ENCODE measurements around the gene PARVB.
"Not testable (repeated sequence)": the region's sequence is repeated elsewhere in the genome, so short reads cannot be mapped to it uniquely, and the experiment has no call there.

The PARVB gene

DNA sequence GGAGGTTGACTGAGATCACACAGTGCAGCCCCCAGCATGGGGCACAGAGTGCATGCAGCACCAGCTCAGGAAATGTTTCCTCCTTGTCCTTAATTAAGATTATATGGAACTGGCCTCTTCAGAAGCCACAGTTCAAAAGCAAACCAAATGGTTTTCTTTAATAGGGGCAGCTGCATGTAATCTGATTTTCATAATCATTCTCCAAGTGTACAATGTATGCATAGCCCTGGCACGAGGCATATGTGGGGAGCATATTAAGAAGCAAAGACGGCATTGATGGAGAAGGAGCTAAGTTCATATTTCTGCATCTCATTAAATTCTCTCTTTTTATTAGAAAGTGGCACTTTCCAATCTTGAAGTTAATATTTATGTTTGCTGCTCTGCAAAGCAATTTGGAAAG lies 9.9 kb upstream of the PARVB start:
- no peaks in the 10 kb centered on the region for H3K36me3 ChIP-seq (ENCODE audit: insufficient read depth, low read length)
- no peaks in the 10 kb centered on the region for H3K79me2 ChIP-seq (ENCODE audit: control insufficient read depth, insufficient read depth, low read length, unreplicated experiment)
- no peak overlapping the region for H3K27ac ChIP-seq (ENCODE audit: low read depth, low read length)
- H3K27me3 ChIP-seq (ENCODE audit: insufficient read depth, low read length): no peaks in the 10 kb centered on the region
- no peak overlapping the region for H3K4me3 ChIP-seq (ENCODE audit: low read depth, low read length)
- H2AFZ ChIP-seq (ENCODE audit: low read length, unreplicated experiment): no peak overlapping the region
- H3K4me1 ChIP-seq (ENCODE audit: control insufficient read depth, insufficient read depth, low read length, unreplicated experiment): no peaks in the 10 kb centered on the region

GRCh38 chr22:44016586-44016985 lies 7.5 kb upstream of the PARVB start:
- H3K4me3 ChIP-seq (ENCODE audit: low read depth, low read length); H3K79me2 ChIP-seq (ENCODE audit: control insufficient read depth, insufficient read depth, low read length, unreplicated experiment); H3K4me1 ChIP-seq (ENCODE audit: control insufficient read depth, insufficient read depth, low read length, unreplicated experiment); H2AFZ ChIP-seq (ENCODE audit: low read length, unreplicated experiment); H3K27ac ChIP-seq (ENCODE audit: low read depth, low read length); H3K36me3 ChIP-seq (ENCODE audit: insufficient read depth, low read length); H3K27me3 ChIP-seq (ENCODE audit: insufficient read depth, low read length): not testable (repeated sequence)

DNA sequence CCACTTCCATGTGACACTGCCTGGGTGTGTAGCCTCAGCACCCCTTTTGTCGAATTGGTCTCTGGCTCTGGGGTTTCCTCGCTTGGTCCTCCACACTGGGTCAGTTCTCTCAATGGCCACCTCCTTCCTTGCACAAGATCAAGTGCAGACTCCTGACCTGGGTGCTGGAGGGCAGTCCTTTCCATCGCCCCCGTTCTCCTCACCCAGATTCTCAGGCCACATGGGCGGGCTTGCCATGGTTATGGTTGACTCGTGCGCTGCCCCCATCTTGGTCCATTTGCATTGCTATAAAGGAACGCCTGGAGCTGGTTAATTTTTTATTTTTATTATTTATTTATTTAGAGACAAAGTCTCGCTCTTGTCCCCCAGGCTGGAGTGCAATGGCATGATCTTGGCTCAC lies 5.5 kb upstream of the PARVB start:
- Histone ChIP-seq H3K36me3 (ENCODE audit: insufficient read depth, low read length) (no peaks in the 10 kb centered on the region), H2AFZ (ENCODE audit: low read length, unreplicated experiment) (no peak overlapping the region)

GRCh38 chr22:44019416-44019815 lies 4.7 kb upstream of the PARVB start:
- Histone ChIP-seq H3K36me3 (ENCODE audit: insufficient read depth, low read length) (no peaks in the 10 kb centered on the region), H2AFZ (ENCODE audit: low read length, unreplicated experiment) (no peak overlapping the region), H3K4me3 (ENCODE audit: low read depth, low read length) (no peak overlapping the region), H3K79me2 (ENCODE audit: control insufficient read depth, insufficient read depth, low read length, unreplicated experiment) (peaks cover 16% of the 10 kb centered on the region), H3K27ac (ENCODE audit: low read depth, low read length) (no peak overlapping the region), H3K27me3 (ENCODE audit: insufficient read depth, low read length) (no peaks in the 10 kb centered on the region), H3K4me1 (ENCODE audit: control insufficient read depth, insufficient read depth, low read length, unreplicated experiment) (peaks cover 14% of the 10 kb centered on the region)

More for the DNA sequence above, 5.5 kb upstream of the PARVB start:
- H3K27me3 ChIP-seq (ENCODE audit: insufficient read depth, low read length): no peaks in the 10 kb centered on the region
- H3K27ac ChIP-seq (ENCODE audit: low read depth, low read length): no peak overlapping the region
- H3K4me3 ChIP-seq (ENCODE audit: low read depth, low read length): no peak overlapping the region
- H3K79me2 ChIP-seq (ENCODE audit: control insufficient read depth, insufficient read depth, low read length, unreplicated experiment): peaks cover 13% of the 10 kb centered on the region
- peaks cover 14% of the 10 kb centered on the region for H3K4me1 ChIP-seq (ENCODE audit: control insufficient read depth, insufficient read depth, low read length, unreplicated experiment)

DNA sequence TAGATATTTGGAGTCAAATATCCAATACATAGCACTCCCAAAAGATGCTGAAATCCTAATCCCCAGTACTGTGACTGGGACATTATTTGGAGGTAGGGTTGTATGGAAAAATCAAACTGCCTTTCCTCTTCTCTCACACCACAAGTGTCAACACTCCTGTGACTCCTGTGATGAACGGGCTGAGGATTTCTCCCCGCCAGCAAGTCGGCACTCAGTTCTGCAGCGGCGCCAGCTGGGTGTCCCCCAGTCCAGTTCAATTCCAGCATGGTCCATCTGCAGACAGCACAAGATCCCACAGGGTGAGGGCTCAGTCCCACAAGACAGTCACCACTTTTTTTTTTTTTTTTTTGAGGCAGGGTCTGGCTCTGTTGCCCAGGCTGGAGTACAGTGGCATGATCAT lies 4.3 kb upstream of the PARVB start:
- Histone ChIP-seq H3K4me1 (ENCODE audit: control insufficient read depth, insufficient read depth, low read length, unreplicated experiment) (peaks cover 14% of the 10 kb centered on the region), H3K79me2 (ENCODE audit: control insufficient read depth, insufficient read depth, low read length, unreplicated experiment) (peaks cover 17% of the 10 kb centered on the region), H3K27me3 (ENCODE audit: insufficient read depth, low read length) (no peaks in the 10 kb centered on the region), H3K27ac (ENCODE audit: low read depth, low read length) (no peak overlapping the region), H3K36me3 (ENCODE audit: insufficient read depth, low read length) (no peaks in the 10 kb centered on the region), H3K4me3 (ENCODE audit: low read depth, low read length) (no peak overlapping the region), H2AFZ (ENCODE audit: low read length, unreplicated experiment) (no peak overlapping the region)

GRCh38 chr22:44020981-44021380 lies 3.1 kb upstream of the PARVB start:
- Histone ChIP-seq H2AFZ (ENCODE audit: low read length, unreplicated experiment) (no peak overlapping the region), H3K4me3 (ENCODE audit: low read depth, low read length) (no peak overlapping the region), H3K36me3 (ENCODE audit: insufficient read depth, low read length) (no peaks in the 10 kb centered on the region), H3K27ac (ENCODE audit: low read depth, low read length) (peak overlapping the region; percentile 81), H3K4me1 (ENCODE audit: control insufficient read depth, insufficient read depth, low read length, unreplicated experiment) (peaks cover 14% of the 10 kb centered on the region), H3K27me3 (ENCODE audit: insufficient read depth, low read length) (no peaks in the 10 kb centered on the region), H3K79me2 (ENCODE audit: control insufficient read depth, insufficient read depth, low read length, unreplicated experiment) (peaks cover 22% of the 10 kb centered on the region)

- Histone ChIP-seq H3K36me3 (ENCODE audit: insufficient read depth, low read length) (no peaks in the 10 kb centered on the region), H3K27me3 (ENCODE audit: insufficient read depth, low read length) (no peaks in the 10 kb centered on the region), H3K4me3 (ENCODE audit: low read depth, low read length) (peak overlapping the region; percentile 95), H3K27ac (ENCODE audit: low read depth, low read length) (peak overlapping the region; percentile 45; the same call in 1 of the 2 replicates), H3K79me2 (ENCODE audit: control insufficient read depth, insufficient read depth, low read length, unreplicated experiment) (peaks cover 33% of the 10 kb centered on the region), H3K4me1 (ENCODE audit: control insufficient read depth, insufficient read depth, low read length, unreplicated experiment) (peaks cover 14% of the 10 kb centered on the region), H2AFZ (ENCODE audit: low read length, unreplicated experiment) (peak overlapping the region; percentile 81)
These were observed 456 bp upstream of the PARVB start for GRCh38 chr22:44023404-44024287.

- Histone ChIP-seq H2AFZ (ENCODE audit: low read length, unreplicated experiment) (no peak overlapping the region), H3K36me3 (ENCODE audit: insufficient read depth, low read length) (no peaks in the 10 kb centered on the region), H3K27me3 (ENCODE audit: insufficient read depth, low read length) (no peaks in the 10 kb centered on the region), H3K4me1 (ENCODE audit: control insufficient read depth, insufficient read depth, low read length, unreplicated experiment) (peaks cover 14% of the 10 kb centered on the region), H3K79me2 (ENCODE audit: control insufficient read depth, insufficient read depth, low read length, unreplicated experiment) (peaks cover 28% of the 10 kb centered on the region), H3K27ac (ENCODE audit: low read depth, low read length) (no peak overlapping the region), H3K4me3 (ENCODE audit: low read depth, low read length) (peak overlapping the region; percentile 80)
These were observed 1.3 kb downstream of the PARVB start for GRCh38 chr22:44025171-44026065.

GRCh38 chr22:44026066-44026629 lies 2.0 kb downstream of the PARVB start:
- Histone ChIP-seq H3K27ac (ENCODE audit: low read depth, low read length) (no peak overlapping the region), H3K79me2 (ENCODE audit: control insufficient read depth, insufficient read depth, low read length, unreplicated experiment) (peaks cover 26% of the 10 kb centered on the region), H2AFZ (ENCODE audit: low read length, unreplicated experiment) (no peak overlapping the region), H3K36me3 (ENCODE audit: insufficient read depth, low read length) (no peaks in the 10 kb centered on the region), H3K27me3 (ENCODE audit: insufficient read depth, low read length) (no peaks in the 10 kb centered on the region), H3K4me1 (ENCODE audit: control insufficient read depth, insufficient read depth, low read length, unreplicated experiment) (peaks cover 11% of the 10 kb centered on the region), H3K4me3 (ENCODE audit: low read depth, low read length) (no peak overlapping the region)

- H2AFZ ChIP-seq (ENCODE audit: low read length, unreplicated experiment): no peak overlapping the region
- peaks cover 26% of the 10 kb centered on the region for H3K79me2 ChIP-seq (ENCODE audit: control insufficient read depth, insufficient read depth, low read length, unreplicated experiment)
- H3K36me3 ChIP-seq (ENCODE audit: insufficient read depth, low read length): no peaks in the 10 kb centered on the region
- peaks cover 5% of the 10 kb centered on the region for H3K4me1 ChIP-seq (ENCODE audit: control insufficient read depth, insufficient read depth, low read length, unreplicated experiment)
- H3K27me3 ChIP-seq (ENCODE audit: insufficient read depth, low read length): no peaks in the 10 kb centered on the region
- no peak overlapping the region for H3K4me3 ChIP-seq (ENCODE audit: low read depth, low read length)
- no peak overlapping the region for H3K27ac ChIP-seq (ENCODE audit: low read depth, low read length)
These were observed 2.8 kb downstream of the PARVB start for GRCh38 chr22:44026630-44027511.

Data from ACC112 (cell line).